Measurements from ENCODE around the gene DDX10.
"Not testable (repeated sequence)": the region's sequence is repeated elsewhere in the genome, so short reads cannot be mapped to it uniquely, and the experiment has no call there.

Gene DDX10

DNA sequence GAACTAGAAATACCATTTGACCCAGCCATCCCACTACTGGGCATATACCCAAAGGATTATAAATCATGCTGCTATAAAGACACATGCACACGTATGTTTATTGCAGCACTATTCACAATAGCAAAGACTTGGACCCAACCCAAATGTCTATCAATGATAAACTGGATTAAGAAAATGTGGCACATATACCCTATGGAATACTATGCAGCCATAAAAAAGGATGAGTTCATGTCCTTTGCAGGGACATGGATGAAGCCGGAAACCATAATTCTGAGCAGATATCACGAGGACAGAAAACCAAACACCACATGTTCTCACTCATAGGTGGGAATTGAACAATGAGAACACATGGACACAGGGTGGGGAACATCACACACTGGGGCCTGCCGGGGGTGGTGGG, 114.3 kb downstream of the DDX10 start:
- FAIRE-seq, result not testable (repeated sequence)

DNA sequence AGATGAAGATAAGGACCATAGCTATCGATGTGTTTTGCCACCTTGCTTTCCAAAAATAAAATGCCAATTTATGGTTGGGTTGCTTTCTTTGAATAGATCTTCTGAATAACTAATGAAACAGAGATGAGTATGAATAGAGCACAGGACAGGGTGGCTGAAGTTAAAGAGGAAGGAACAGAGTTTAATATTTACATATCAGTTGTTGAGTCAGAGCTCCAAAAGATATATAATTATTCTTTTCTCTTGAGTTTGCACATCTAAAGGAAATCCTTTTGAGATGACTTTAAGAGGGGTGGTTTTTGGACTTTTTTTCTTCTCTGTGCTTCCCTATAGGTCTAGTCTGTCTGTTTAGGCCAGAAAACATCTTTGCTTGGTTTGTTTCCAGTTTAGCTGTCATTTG, 115.2 kb downstream of the DDX10 start:
- no peak for FAIRE-seq

DNA sequence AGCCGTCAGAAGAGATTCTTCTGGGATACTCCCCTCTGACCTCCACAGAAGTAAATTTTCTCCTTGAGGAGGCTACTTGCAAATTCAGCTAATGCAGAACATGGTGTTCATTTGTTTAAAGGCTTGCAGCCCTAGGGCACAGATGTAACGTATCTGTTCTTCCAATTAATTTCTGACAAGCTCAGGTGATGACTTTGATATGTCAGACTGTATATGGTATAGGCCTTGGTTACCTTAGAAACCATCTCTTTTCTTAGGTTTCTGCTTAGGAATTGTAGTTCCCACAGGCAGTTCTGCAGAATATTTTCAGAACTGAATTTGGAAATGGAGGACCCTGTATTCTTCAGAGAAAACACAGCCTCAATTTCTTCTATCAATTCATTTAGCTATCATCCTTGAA, 117.1 kb downstream of the DDX10 start:
- FAIRE-seq, result no peak

DNA sequence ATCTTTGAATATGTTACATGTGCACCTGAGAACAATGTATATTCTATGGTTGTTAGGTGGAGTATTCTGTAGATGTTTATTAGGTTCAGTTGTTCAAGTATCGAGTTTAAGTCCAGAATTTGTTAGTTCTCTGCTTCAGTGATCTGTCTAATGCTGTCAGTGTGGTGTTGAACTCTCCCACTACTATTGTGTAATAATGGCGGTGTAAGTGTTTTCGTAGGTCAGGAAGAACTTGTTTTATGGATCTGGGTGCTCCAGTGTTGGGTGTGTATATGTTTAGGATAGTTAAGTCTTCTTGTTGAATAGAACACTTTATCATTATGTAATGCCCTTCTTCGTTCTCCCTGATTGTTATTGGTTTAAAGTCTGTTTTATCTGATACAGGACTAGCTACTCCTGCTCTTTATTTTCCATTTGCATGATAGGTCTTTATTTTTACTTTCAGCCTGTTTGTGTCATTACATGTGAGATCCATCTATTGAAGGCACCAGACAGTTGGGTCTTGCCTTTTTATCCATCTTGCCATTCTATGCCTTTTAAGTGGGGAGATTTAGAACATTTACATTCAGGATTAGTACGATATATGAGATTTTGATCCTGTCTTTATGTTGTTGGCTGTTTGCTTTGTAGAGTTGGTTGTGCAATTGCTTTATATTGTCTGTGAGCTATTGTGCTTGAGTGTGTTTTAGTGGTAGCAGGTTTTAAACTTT, 121.6 kb downstream of the DDX10 start:
- FAIRE-seq, result no peak

DNA sequence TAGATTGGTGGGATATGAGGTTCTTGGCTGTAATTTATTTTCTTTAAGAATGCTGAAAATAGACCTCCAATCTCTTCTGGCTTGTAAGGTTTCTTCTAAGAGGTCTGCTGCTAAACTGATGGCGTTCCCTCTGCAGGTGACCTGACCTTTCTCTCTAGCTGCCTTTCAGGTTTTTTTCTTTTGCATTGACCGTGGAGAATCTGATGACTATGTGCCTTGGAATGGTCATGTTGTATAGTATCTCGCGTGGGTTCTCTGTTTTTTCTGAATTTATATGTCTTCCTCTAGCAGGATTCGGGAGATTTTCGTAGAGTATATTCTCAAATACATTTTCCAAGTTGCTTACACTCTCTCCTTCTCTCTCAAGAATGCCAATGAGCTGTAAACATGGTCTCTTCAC, 122.2 kb downstream of the DDX10 start:
- no peak for FAIRE-seq

DNA sequence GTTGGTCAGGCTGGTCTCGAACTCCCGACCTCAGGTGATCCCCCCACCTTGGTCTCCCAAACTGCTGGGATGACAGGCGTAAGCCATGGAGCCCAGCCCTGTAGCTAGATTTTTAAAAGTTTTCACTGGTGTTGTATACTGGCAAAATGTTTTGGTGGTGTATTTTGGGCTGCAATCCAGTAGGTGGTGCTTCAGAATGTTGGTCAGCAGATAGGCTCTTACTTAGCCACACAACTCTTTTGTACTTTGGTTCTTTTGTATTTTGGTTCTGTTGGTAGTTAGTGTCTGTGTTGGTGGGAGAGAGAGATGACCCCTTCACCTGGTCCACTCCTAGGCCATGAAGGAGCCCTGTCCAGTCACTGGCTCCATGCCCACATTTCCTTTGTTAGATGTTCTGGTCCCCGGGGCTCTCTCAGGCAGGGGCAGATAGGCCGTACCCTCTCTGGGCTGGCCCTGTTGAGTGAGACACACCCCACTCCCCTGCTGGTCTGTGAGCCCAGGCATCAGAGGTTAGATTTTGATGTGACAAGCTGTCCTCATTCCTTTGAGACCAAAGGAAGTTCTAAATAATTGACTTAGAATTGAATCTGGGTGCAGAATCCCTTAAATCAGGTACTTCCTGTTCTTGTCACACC, 123.8 kb downstream of the DDX10 start:
- FAIRE-seq, result no peak

DNA sequence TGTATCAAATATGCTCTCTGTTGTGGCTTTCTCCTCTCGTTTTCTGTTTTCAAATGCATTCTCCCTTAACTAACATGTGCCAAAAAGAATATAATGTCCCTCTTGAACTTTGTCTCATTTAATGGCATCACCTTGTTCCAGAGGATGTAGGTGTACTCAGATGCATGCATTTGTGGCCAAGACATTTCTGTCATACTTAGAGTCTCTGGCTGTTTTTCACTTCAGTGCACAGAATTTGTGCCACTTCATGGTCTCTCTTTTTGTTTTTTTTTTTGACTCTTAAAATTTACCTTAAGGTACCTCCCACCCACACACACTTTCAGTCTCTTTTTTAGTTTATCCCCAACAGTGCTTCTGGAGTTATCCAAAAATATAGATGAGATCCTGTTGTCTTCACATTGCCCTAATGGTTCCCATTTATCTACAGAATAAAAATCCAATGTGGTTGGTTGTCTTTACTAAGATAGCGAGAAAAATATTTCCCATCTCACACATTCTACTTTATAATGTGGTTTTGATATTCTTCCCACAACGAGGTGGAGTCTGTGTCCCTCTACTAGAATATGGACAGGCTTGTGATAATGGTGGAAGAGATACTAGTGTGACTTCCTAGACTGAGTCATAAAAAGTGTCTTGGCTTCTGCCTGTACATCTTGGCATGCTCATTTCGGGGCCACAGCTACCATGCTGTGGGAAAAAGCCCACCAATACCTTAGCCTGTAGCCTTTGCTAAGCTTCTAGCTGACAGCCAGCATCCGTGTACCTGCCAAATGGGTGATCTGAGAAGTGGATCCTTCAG, 125.8 kb downstream of the DDX10 start:
- no peak for FAIRE-seq

DNA sequence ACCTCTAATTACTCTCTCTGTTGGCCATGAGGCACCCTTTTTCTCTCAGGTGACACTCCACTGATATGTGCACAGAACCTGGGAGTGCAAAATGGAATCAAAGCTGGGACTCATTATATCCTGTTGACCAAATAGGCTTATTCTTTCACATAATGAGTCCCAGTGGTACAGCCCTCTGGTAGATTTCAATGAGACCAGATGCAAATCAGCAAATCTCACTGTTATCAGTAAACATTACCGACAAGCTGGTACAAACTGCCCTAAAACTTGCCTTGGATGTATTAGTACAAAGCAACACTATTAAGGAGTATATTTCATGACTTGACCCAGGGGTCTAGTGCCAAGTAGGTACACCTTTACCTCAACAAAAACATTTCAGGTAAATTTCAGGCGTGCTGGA, 128.3 kb downstream of the DDX10 start:
- FAIRE-seq, result no peak

DNA sequence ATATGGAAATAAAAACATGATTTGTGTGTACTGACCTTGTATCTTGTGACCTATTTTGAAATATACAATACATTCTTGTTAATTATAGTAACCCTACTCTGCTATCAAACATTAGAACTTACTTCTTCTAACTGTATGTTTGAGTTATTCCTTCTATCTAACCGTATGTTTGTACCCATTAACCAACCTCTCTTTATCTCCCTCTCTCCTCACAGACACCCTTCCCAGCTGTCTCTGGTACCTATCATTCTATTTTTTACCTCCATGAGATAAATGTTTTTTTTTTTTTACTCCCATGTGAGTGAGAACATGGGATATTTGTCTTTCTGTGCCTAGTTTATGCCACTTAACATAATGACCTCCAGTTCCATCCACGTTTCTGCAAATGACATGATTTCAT, 128.7 kb downstream of the DDX10 start:
- no peak for FAIRE-seq

DNA sequence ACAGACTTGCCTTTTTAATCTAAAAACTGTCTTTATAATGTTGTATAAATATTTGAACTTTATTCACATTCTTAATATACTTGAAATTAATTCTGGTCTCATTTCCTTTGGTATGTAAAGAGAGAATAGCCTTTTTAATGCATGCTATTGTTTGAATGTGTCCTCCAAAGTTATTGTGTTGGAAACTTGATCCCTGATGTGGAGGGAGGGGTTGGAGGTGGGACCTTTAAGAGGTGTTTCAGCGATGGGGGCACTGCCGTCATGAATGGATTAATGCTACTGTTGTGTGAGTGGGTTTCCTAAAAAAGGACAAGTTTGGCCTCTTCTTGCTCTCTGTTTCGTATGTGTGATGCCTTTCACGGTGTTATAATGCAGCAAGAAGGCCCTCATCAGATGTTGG, 131.7 kb downstream of the DDX10 start:
- FAIRE-seq, result no peak

DNA sequence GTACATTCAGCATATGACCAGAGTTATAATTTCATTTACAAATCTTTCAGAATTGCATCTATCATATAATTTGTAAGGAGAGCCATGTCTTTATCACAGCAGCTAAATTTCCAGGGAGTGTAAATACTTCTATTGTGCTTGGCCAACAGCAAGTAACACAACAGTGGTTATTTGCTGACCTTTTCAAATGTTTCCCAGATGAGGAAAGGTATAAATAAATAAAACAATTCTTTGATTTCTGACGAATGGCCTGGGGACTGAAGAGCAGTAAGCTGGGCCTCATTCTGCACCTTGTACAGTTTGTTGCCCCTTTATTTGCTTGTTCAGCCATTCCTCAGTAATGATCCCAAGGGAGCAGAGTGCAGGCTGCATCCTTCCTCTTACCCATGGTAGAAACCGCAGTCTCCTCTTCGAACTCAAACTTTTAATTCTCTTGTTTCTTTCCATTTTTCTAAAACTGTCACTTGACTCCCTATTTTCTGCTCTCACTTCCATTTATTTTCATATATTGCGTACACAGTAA, 132.8 kb downstream of the DDX10 start:
- FAIRE-seq, result no peak

DNA sequence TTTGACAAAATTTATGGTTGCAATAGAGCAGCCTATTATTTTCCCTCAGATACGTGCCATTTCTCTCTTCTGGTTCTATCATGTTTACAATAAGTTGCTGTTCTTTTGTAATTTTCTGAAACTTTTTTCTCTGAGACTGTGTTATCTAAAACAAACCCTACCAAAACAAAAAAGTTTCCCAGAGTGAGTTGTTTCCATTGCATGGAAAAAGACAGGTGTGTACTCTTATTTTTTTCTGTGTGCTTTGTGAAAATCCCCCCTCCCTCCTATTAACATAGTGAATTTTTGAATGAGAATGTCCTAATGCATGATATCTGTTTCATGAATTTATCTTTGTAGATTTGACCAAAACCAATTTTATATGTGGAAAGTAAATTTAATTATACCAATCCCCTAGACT, 137.6 kb downstream of the DDX10 start:
- FAIRE-seq, result no peak

DNA sequence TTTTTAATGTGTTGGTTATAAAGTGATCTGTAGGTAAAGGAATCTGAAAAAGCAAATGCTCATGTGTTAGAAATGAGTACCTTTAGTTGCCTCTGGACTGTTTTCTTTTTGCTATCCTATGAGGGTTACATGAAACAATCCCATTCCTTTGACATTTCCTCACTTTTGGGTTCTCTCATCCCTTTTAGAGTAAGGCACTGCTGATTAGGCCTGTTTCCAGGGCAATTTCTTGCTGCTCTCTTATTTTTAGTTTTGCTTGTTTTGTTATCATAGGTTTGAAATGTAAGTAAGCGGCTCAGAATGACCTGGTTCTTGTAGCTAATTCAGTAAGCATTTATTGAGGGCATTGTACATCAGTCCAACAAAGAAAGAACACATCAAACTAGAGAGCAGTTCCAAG, 138.9 kb downstream of the DDX10 start:
- FAIRE-seq, result no peak

DNA sequence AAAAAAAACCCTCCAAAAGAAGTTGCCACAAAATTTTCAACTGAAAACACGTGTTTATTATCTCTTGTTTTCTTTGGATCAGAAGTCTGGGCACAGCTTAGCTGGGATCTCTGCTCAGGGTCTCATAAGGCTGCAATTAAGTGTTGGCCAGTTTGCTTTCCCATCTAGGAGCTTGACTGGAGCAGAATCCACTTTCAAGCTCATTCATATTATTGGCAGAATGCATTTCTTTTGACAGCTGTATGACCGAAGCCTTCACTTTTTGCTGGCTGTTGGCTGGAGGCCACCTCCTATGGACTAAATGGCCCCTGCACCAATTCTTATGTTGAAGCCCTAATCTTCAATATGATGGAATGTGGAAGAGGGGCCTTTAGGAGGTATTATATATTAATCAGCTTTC, 139.6 kb downstream of the DDX10 start:
- no peak for FAIRE-seq

DNA sequence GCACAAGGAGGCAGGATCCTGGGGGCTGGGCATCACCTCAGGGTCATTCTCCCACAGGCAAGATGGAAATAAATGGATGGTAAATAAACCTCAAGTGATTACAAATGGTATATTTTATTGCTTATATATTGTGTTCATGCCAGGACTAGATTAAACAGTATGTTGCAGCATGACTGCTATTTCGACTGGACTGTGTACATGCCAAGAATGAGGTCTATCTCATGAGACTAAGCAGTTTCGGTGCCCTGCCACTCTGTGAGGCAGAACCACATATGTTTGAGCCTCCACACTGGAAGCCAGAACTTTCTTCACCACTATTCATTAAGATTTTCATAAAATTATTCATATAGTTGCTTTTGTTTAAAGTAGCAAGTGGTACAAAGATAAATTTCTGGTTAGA, 140.2 kb downstream of the DDX10 start:
- FAIRE-seq, result no peak

DNA sequence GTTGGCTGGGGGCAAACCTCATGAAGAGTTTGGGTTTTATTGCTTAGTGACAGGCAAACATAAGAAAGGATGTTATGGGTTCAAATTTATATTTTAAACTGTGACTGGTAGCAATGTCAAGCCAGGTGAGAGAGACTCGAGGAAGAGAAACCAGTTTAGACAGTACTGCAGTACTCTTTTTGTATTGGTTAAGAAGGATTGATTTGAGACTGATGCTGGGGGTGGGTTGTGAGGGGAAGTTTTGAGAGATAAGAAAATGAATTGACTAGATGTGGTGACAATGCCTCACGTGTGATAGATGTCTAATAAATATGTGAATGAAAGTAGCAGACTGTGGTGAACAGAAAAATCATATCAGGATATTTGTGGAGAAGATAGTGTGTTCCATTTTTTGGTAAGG, 142.4 kb downstream of the DDX10 start:
- no peak for FAIRE-seq

DNA sequence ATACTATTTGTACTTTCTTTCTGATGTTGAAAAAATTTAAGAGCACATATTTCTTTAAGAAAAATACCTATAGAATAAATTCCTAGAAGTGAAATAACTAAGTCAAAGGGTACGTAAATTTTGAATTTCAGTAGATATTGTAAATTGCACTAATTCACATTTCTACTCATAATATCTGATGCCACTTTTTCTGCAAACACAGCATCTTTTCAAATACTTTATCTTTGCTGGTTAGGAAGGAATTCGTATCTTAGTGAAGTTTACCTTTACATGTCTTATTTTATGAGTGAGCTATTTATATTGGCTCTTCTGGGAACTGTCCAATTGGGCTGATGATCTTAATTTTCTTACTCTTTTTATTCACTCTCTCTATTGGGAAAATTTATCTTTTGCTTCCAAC, 148.2 kb downstream of the DDX10 start:
- FAIRE-seq, result no peak

DNA sequence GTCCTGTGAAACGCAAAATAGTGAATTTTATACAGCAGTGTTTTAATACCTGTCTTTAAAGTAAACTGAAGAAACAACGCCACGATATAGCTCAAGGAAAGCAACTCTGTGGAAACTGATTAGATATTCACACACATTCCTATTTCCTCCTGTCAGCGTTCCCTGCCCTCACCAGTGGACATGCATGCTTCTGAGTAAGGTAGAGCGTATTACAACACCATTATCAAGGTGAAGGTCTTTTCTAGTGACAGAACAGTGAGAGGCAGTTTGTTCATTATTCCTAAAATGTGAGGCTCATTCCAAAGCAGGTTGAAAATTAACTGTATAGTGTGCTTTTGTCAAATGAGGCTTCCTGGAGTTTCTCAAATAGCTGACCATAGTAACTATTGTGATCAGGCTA, 153.1 kb downstream of the DDX10 start:
- FAIRE-seq, result no peak

DNA sequence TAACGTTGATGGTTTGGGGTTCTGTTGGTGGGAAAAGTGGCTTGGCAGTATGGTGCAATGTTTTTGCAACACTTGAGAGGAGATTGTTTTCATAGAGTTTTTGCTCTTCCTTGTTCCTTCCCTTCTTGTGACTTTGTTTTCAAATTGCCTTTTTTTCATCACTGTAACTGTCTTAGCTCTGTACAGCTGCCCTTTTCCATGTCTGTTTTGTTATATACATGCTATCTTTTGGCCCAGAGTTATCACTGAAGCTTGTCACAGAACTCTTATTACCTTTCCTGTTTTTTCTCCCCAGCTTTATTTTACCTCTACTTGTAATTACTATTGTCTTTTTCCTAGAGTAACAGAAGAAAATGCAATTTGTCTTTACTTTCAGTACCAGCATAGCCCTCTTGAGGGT, 154.1 kb downstream of the DDX10 start:
- FAIRE-seq, result no peak

DNA sequence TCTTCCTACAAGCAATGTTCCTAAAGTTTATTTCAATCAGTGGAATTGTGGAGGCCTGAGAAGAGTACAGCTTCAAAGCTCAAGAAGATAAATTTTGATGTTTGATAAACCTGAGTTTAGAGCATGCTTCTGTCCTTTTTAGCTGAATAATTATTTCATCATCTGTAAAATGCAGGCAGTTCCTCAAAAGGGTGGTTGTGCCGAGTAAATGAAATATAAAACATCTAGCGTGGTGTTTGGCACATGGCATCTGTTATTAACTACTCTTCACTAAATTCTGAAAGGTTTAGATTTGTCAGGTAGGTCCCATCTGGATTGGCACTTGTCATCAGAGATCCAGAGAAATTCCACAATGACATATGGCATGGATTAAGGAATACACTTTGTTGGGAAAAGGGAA, 155.1 kb downstream of the DDX10 start:
- no peak for FAIRE-seq

DNA sequence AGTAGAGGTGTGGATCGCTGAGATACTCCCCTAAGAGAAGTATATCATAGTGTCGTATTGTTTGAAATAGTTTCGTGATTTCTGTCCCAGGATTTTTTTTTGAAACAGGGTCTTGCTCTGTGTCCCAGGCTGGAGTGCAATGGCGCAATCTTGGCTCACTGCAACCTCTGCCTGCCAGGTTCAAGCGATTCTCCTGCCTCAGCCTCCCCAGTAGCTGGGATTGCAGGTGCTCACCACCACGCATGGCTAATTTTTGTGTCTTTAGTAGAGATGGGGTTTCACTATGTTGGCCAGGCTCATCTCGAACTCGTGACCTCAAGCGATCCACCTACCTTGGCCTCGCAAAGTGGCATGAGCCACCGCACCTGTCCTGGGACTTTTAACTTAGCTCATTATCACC, 159.1 kb downstream of the DDX10 start:
- not testable (repeated sequence) for FAIRE-seq

DNA sequence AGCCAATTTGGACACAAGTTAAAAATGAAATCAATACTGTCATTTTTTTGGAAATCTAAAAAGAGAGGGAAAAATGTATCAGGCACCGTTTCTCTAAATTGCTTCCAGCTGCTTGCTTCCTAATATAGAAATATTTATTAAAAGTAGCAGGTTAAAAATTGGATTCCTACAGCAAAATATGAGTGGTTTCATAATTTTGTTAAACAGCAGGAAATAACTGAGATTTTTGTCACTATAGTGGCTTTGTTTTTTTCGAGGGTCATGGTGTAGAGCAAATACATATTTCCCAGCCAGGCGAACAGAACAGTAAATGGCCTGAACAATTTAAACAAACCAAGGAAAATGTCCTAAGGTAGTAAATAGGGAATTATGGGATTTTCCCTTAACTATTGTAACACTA, 159.7 kb downstream of the DDX10 start:
- FAIRE-seq, result no peak

DNA sequence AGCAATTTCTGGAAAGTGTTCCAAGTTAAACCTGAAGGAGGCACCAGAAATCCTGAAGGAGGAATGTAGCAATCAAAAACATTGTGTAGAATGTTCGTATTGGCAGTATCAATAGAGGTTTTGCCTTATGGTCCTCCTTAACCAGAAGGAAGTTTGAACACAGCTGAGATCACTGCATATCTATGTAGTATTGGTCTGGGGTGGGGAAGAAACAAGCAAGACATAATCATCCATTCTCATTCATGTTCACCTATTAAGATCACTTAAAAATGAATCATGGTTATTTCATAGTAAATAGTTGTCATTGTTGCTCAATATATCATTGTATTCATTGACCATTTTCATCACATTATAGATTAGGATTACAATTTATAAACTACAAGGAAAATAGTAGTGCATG, 160.5 kb downstream of the DDX10 start:
- no peak for FAIRE-seq

DNA sequence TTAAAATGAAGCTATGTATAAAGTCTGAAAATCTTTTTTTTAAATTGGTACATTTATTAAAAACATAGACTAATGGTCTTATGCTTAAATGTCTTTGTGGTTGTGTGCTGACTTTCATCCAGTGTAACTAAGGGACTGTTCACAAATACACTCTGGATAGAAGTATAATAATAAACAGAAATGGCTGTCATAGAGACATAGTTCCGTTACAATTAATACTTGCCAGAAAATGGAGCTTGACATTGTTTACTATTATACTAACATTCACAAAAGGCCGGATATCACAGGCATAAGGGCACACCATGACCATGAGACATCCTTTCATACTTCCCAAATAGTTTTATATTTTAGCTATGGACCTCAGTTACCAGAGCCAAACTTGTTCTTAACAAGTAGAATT, 161.3 kb downstream of the DDX10 start:
- FAIRE-seq, result no peak
